Measurements from ENCODE around the gene TOP2A.

DNA sequence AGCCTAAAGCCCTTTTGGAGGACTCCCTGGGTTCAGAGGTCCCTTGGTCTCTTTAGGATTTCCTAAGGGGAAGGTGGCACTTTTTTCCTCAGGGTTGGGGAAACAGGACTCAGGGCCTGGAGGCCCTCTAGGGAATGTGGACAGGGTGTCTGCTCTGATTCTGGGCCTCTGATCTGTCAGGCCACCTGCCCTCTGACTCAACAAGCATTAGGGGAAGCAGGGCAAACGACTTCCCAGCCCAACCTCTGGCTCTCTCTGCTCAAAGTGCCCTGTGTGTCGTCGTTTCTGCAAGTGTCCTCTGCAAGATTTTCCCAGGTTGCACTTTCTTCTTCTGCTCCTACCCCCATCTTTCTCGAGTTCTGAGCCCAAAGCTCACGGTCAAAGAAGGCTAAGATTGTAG, 18.9 kb upstream of the TOP2A start:
- no peak for TF ChIP-seq POLR2A (IDR thresholded peaks at IDR 0.05)
- TF ChIP-seq, protein P1, sequence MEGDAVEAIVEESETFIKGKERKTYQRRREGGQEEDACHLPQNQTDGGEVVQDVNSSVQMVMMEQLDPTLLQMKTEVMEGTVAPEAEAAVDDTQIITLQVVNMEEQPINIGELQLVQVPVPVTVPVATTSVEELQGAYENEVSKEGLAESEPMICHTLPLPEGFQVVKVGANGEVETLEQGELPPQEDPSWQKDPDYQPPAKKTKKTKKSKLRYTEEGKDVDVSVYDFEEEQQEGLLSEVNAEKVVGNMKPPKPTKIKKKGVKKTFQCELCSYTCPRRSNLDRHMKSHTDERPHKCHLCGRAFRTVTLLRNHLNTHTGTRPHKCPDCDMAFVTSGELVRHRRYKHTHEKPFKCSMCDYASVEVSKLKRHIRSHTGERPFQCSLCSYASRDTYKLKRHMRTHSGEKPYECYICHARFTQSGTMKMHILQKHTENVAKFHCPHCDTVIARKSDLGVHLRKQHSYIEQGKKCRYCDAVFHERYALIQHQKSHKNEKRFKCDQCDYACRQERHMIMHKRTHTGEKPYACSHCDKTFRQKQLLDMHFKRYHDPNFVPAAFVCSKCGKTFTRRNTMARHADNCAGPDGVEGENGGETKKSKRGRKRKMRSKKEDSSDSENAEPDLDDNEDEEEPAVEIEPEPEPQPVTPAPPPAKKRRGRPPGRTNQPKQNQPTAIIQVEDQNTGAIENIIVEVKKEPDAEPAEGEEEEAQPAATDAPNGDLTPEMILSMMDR (IDR thresholded peaks at IDR 0.05), result no peak
- TF ChIP-seq EP300 (IDR thresholded peaks at IDR 0.05), result no peak
- no peak for TF ChIP-seq POLR2AphosphoS5 (IDR thresholded peaks at IDR 0.05)

Data from gastroesophageal sphincter (tissue), 3 donors.